ENCODE data around the gene TGFBR3L. TPM values are rescaled to one million over a fixed set of nuclear protein-coding genes. Genes with fewer than 3 reads are reported as not detected.

The TGFBR3L gene
- total and polyA plus RNA-seq, 2 of the 13 experiments (the other 11 are each of a cell fraction or from before 2014, with no cell fraction given), result 0.20 to 1.0 TPM

DNA sequence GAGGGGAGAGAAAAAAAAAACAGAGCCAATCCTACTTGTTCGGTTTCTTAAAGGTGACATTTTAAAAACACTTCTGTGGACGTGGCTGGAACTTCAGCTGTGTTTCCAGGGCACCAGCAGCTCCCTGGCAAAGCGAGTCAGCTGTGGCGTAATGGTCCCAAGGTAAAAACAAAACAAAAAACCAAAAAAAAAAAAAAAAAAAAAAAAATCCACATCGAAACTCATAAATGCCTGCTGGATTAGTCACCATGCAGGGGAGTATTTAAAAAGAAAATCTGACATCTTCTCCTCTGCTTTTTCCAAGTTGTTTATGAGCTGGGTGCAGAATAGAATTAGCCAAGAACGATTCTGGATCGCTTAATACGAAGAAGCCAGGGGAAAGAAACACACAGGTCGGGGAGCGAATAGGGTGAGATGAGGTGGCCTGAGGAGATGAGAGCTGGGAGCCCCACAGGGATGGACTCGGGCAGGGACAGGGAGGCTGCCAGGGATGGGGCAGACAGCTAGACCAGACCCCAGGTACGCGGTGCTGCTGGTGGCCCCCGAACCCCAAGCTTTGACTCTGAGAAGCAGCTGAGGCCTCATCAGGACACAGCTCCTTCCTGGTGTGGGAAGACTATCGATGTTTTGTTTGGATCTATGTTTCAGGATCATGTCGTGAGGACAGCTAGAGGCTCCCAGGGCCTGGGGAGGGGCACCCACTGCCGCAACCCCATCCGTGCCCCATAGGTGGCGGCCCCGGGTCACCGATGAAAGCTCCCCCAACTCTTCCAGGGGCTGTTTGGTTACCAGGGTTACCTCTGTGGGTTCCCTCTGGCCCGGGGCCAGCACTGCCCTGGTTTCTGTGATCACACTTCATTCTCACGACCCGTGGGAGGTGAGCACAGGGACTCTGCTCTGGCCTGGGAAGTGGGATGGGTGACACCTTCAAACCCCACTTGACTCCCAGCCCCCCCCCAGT lies 14.4 kb downstream of the TGFBR3L start (continued):
- TF ChIP-seq, protein P1, sequence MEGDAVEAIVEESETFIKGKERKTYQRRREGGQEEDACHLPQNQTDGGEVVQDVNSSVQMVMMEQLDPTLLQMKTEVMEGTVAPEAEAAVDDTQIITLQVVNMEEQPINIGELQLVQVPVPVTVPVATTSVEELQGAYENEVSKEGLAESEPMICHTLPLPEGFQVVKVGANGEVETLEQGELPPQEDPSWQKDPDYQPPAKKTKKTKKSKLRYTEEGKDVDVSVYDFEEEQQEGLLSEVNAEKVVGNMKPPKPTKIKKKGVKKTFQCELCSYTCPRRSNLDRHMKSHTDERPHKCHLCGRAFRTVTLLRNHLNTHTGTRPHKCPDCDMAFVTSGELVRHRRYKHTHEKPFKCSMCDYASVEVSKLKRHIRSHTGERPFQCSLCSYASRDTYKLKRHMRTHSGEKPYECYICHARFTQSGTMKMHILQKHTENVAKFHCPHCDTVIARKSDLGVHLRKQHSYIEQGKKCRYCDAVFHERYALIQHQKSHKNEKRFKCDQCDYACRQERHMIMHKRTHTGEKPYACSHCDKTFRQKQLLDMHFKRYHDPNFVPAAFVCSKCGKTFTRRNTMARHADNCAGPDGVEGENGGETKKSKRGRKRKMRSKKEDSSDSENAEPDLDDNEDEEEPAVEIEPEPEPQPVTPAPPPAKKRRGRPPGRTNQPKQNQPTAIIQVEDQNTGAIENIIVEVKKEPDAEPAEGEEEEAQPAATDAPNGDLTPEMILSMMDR (CRISPR knock-in tag; IDR thresholded peaks at IDR 0.05), result peak; percentile 54
- no peak for TF ChIP-seq ZNF205 (CRISPR knock-in tag; IDR thresholded peaks at IDR 0.05)
- TF ChIP-seq SALL2 (CRISPR knock-in tag; IDR thresholded peaks at IDR 0.05), result no peak
- TF ChIP-seq TCF7 (IDR thresholded peaks at IDR 0.05; ENCODE audit: low read depth), result no peak
- TF ChIP-seq GATAD2A (CRISPR knock-in tag; IDR thresholded peaks at IDR 0.05), result no peak
- TF ChIP-seq ZNF235 (CRISPR knock-in tag; IDR thresholded peaks at IDR 0.05; ENCODE audit: borderline replicate concordance), result no peak
- no peak for TF ChIP-seq NR2F6 (IDR thresholded peaks at IDR 0.05)
- TF ChIP-seq NR2F6 (CRISPR knock-in tag; IDR thresholded peaks at IDR 0.05), result no peak
- TF ChIP-seq ZNF605 (CRISPR knock-in tag; IDR thresholded peaks at IDR 0.05), result no peak
- peak; percentile 63 for TF ChIP-seq RFX1 (IDR thresholded peaks at IDR 0.05)
- TF ChIP-seq ZNF619 (CRISPR knock-in tag; IDR thresholded peaks at IDR 0.05), result no peak
- no peak for TF ChIP-seq POGZ (CRISPR knock-in tag; IDR thresholded peaks at IDR 0.05)
- TF ChIP-seq MLLT10 (CRISPR knock-in tag; IDR thresholded peaks at IDR 0.05), result no peak
- TF ChIP-seq AGO2 (optimal IDR thresholded peaks at IDR 0.05; ENCODE audit: low read depth, low read length), result peak; percentile 32
- no peak for TF ChIP-seq MEIS1 (CRISPR knock-in tag; IDR thresholded peaks at IDR 0.05; ENCODE audit: borderline replicate concordance)
- TF ChIP-seq BCL6 (CRISPR knock-in tag; IDR thresholded peaks at IDR 0.05), result no peak
- no peak for TF ChIP-seq ISX (CRISPR knock-in tag; conservative IDR thresholded peaks at IDR 0.05)
- no peak for TF ChIP-seq EHMT2 (IDR thresholded peaks at IDR 0.05; ENCODE audit: borderline replicate concordance, low read depth, low read length)
- TF ChIP-seq HOXA5 (CRISPR knock-in tag; IDR thresholded peaks at IDR 0.05), result no peak
- TF ChIP-seq STAG1 (CRISPR knock-in tag; IDR thresholded peaks at IDR 0.05), result peak; percentile 38
- no peak for TF ChIP-seq BHLHE40 (IDR thresholded peaks at IDR 0.05; ENCODE audit: low read length)

Data from HepG2 (cell line).